HG02885 (cell line): ENCODE measurements around the gene CHMP6.
"Not testable (repeated sequence)": the region's sequence is repeated elsewhere in the genome, so short reads cannot be mapped to it uniquely, and the experiment has no call there.

Experiments
- ATAC-seq: cut with Tn5 transposase; IDR thresholded peaks from one replicate; pipeline ENCODE4 v1.9.1; 2021; ENCODE audit warnings: mild to moderate bottlenecking; ENCODE audit not compliant: unreplicated experiment, poor library complexity

The CHMP6 gene

GRCh38 chr17:81027591-81028505 lies 36.2 kb downstream of the CHMP6 start:
- ATAC-seq = no peak

GRCh38 chr17:81028506-81028858 lies 36.8 kb downstream of the CHMP6 start:
- ATAC-seq = no peak

GRCh38 chr17:81029859-81030258 lies 38.2 kb downstream of the CHMP6 start:
- no peak for ATAC-seq

GRCh38 chr17:81030312-81030711 lies 38.7 kb downstream of the CHMP6 start:
- not testable (repeated sequence) for ATAC-seq

- no peak for ATAC-seq
These were observed 39.3 kb downstream of the CHMP6 start for GRCh38 chr17:81030741-81031565.

- no peak for ATAC-seq
These were observed 40.2 kb downstream of the CHMP6 start for GRCh38 chr17:81031566-81032550.

- ATAC-seq = no peak
These were observed 41.2 kb downstream of the CHMP6 start for GRCh38 chr17:81032641-81033480.

GRCh38 chr17:81033535-81034167 lies 42.0 kb downstream of the CHMP6 start:
- ATAC-seq = no peak

- peak; percentile 10 for ATAC-seq
These were observed 42.6 kb downstream of the CHMP6 start for GRCh38 chr17:81034168-81034777.

GRCh38 chr17:81034779-81035520 lies 43.3 kb downstream of the CHMP6 start, which contains the start of gene BAIAP2:
TSS of gene BAIAP2 (plus strand) at chr17:81035151. CDS start at chr17:81035255, 104 bp downstream.
- ATAC-seq = peak; percentile 72

- ATAC-seq = no peak
These were observed 44.0 kb downstream of the CHMP6 start for GRCh38 chr17:81035521-81036196.

GRCh38 chr17:81036197-81036941 lies 44.7 kb downstream of the CHMP6 start:
- no peak for ATAC-seq

GRCh38 chr17:81037026-81037797 lies 45.6 kb downstream of the CHMP6 start:
- ATAC-seq = no peak

GRCh38 chr17:81037798-81038733 lies 46.4 kb downstream of the CHMP6 start:
- ATAC-seq = no peak

- no peak for ATAC-seq
These were observed 47.5 kb downstream of the CHMP6 start for GRCh38 chr17:81039096-81039495.
